Embryonic facial prominence (tissue), 1 donor: Measurements from ENCODE around the gene C10orf95.

Experiments
- DNase-seq: peaks from one replicate; pipeline ENCODE4 v3.0.0-alpha.2; 2016; ENCODE audit errors: extremely low spot score

C10orf95 gene

GRCh38 chr10:102416283-102416682 is 35.1 kb downstream of the C10orf95 start:
- DNase-seq = no peak

GRCh38 chr10:102414749-102415148 is 36.6 kb downstream of the C10orf95 start:
- no peak for DNase-seq

- no peak for DNase-seq
Measured at GRCh38 chr10:102413806-102414561, 37.4 kb downstream of the C10orf95 start.

DNA sequence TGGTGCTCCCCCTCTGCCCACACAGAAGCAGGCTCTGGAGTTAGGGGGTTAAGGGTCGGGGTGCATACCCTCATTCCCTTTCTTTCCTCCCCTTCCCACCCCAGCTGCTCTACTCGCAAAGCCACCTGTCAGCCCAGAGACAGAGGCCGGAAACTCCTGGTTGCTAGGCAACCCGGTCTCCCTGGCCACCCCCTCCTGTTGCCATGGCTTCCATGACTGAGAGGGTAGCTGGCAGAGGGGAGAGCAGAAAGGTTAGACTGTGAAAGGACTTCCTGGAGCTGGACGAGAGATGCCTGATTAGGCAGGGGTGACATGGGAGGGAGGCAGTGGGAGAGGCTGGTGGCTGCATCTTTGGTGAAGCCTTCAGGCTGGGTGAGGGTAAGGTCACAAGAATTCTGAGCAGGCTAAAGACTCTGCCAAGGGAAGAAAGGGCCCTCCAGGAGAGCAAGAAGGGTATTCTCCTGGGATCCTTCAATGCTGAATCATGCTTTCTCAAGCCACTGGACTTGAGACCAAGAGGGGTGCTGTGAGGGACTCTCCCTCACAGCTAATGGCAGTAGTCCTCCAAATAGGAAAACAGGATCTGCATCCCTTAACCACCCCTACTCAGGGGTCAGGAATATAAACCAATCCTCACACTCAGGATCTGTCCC is 38.2 kb downstream of the C10orf95 start:
- DNase-seq = no peak

DNA sequence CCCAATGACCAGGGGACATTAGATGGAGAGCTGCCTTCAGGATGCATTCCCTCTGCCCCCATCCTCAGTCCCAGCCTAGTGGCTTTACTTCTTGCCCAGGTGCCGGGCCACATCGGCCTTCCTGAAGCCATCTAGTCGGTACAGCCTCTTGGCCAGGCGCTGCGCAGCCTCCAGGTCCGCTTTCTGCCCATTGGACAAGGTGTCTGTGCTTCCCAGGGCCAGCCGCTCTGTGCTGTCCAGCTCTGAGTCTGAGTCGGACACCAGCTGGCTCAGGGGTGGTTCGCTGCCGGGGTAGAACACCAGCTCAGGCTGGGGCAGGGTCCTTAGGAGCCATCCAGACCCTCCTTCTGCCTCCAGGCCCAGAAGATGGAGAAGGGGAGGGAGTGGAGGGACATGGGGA is 39.0 kb downstream of the C10orf95 start:
- DNase-seq = no peak

DNA sequence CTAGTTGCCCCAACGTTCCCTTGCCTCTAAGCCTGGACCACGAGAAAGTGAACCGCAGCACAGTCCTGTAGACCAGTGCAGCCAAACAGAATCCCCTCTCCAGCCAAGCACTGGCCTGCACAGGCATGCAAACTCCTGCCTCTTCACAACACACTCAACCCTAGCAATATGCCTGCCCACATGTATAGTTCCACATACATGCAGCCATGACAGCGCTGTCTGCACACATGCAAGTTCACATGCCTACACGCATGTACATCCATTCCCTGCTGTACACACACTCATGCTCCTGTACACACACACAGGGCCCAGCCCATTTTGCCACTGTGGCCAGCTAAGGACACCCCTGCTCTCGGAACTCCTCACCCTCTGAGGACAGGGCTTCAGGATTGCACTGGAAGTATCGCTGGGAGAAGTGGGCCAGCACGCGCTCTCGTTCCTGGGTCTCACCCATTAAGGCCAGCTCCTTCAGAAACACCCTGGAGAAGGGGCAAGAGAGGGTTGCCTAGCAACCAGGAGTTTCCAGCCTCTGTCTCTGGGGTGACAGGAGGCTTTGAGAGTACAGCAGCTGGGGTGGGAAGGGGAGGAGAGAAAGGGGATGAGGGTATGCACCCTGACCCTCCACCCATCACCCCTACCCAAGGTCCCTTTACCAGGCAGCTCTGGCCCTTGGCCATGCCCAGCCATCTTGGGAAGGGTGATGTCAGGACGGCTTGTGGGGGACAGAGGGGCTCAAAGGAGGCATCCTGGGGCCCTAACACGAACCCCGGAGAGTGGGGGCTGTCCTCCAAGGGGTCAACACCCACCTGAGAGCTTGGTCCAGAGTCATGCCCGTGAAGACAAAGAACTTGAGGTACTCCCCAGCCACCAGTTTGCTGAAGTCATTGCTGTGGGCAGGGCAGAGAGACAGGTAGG is 39.7 kb downstream of the C10orf95 start:
- no peak for DNase-seq

GRCh38 chr10:102410429-102411073 is 40.8 kb downstream of the C10orf95 start:
- peak; percentile 40 for DNase-seq

DNA sequence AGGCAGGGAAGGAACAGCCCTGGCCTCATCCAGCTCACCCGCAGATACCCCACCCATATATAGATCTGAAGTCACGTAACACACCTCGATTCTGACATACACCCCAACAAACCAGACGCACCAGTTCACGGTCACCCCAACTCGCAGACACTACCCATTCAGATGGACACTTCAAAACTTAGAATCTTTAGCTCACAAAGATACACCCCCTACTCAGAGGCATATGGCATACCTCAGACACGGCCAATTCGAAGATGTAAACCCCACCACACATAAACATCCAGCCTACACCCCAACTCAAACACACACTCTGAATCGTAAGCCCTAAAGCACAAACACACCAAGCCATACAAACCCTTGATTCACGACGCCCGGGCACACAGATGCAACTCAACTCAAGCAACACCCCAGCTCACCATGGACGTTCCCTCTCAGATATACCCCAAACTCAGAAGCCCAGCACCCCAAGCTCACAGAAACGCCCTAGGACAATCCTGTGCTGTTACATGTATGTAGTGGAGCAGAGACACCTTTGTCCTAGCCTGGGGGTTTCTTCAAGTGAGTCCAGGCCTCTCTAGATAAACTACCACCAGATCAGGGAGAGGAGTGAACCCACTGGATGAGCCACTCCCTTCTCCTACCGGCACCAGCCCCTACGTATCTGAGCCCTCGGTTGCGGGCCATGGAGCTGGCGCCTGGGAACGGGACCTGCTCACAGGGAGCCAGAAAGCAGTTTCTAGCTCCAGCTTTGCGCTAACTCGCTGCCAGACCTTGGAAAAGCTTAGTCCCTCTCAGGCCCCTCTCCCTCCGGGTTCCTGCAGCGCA is 41.5 kb downstream of the C10orf95 start:
- DNase-seq = no peak

GRCh38 chr10:102408728-102409603 is 42.4 kb downstream of the C10orf95 start:
- peak; percentile 58 for DNase-seq

DNA sequence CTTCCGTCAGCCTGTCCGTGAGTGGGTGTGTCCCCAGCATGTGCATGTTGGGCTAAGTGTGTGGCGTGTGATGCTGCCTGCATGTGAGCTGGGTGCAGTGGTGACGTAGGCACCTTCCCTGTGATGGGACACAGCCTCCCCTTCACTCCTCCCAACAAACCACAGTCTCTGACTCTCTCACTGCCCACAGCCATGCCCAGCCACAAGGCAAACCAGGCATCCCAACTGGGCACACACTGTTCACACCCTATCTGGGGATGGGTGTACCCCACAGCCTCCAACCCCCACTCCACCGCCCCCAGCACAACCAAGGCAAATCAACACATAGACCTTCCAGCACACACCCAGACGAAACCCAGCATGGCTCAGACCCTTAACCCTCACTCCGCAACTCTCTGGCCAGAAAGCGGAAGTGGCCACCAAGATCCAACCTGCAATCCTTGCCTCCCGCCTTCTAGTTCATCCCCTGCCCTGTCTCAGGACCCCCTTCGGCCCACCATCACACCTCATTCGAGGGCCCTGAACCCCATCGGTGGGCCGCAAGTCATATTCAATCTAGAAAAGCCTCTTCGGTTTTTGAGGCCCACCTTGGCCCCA is 43.1 kb downstream of the C10orf95 start:
- no peak for DNase-seq

GRCh38 chr10:102407425-102408130 is 43.8 kb downstream of the C10orf95 start:
- DNase-seq = no peak

GRCh38 chr10:102406815-102407214 is 44.5 kb downstream of the C10orf95 start:
- no peak for DNase-seq

- DNase-seq = no peak
Measured at GRCh38 chr10:102405632-102406031, 45.7 kb downstream of the C10orf95 start.

GRCh38 chr10:102405108-102405571 is 46.2 kb downstream of the C10orf95 start:
- no peak for DNase-seq

GRCh38 chr10:102404361-102405107 is 46.8 kb downstream of the C10orf95 start:
- no peak for DNase-seq

- DNase-seq = no peak
Measured at GRCh38 chr10:102403115-102403514, 48.2 kb downstream of the C10orf95 start.

DNA sequence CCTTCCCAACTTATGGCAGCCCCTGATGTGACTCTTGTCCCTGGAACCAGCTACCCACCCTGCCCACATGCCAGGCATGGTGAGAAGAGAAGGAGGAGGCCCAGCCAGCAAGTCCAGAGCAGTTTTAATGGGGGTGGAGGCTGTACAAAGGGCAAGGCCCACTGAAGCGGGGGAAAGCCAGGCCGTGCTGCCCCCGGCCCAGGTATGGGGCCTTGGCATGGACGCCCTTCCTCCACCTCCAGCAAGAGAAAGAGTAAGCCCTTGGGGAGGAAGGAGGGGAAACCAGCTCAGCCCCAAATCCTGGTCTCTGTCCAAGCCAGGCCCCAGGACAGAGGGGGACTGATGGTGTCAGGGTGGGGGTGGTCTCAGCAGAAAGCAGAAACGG is 48.8 kb downstream of the C10orf95 start:
- DNase-seq = no peak
